IPS-20b (cell line): ENCODE data around the gene ENOX1.
"Not testable (repeated sequence)": the region's sequence is repeated elsewhere in the genome, so short reads cannot be mapped to it uniquely, and the experiment has no call there.

Experiments
- H3K27ac ChIP-seq: one replicate; pipeline ENCODE4 v1.5.1; 2013; ENCODE audit warnings: low read length
- H3K27me3 ChIP-seq: 2 replicates; pipeline ENCODE4 v1.6.1; 2013; ENCODE audit warnings: mild to moderate bottlenecking, low read length, inconsistent platforms; ENCODE audit not compliant: insufficient read depth
- H3K36me3 ChIP-seq: 2 replicates; pipeline ENCODE4 v1.6.1; 2013; ENCODE audit warnings: low read depth, mild to moderate bottlenecking, inconsistent platforms, low read length, moderate library complexity; ENCODE audit not compliant: insufficient read depth
- H3K4me1 ChIP-seq: 2 replicates; pipeline ENCODE4 v1.6.1; 2013; ENCODE audit warnings: mild to moderate bottlenecking, control low read depth, inconsistent platforms, low read length, moderate library complexity; ENCODE audit not compliant: insufficient read depth
- H3K4me3 ChIP-seq: 2 replicates; pipeline ENCODE4 v1.5.1; 2013; ENCODE audit warnings: mild to moderate bottlenecking, low read length, inconsistent platforms
- H3K9ac ChIP-seq: 2 replicates; pipeline ENCODE4 v1.6.1; 2013; ENCODE audit warnings: low read depth, mild to moderate bottlenecking, inconsistent platforms, low read length, moderate library complexity
- H3K9me3 ChIP-seq: 2 replicates; pipeline ENCODE4 v1.6.1; 2013; ENCODE audit warnings: mild to moderate bottlenecking, low read depth, low read length, inconsistent platforms; ENCODE audit not compliant: insufficient read depth

ENOX1 gene

DNA sequence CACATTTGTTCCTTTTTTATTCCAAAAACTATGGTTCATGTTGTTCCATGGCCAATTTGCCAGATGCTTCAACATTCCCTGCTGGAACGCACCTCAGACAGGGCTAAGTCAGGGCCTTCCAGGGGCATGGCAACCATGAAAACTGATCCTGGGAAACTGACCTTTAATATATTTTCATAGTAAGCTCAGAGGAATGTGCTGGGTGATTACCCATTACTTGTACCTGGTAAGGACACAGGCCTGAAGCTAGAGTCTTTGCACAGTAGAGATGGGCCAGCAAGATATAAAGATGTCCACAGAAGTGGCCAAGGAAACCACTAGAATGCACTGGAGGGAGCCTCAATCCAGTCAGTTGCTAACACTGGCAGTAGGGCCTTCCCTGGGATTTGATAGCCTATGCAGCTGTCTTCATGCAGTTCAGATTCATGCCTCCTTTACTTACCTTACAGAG lies 353.1 kb downstream of the ENOX1 start:
- Histone ChIP-seq H3K9ac (no peak overlapping the region), H3K36me3 (no peaks in the 10 kb centered on the region), H3K9me3 (no peaks in the 10 kb centered on the region), H3K27me3 (no peaks in the 10 kb centered on the region), H3K27ac (no peak overlapping the region), H3K4me3 (no peak overlapping the region), H3K4me1 (peaks cover 11% of the 10 kb centered on the region; the same call in 1 of the 2 replicates)

DNA sequence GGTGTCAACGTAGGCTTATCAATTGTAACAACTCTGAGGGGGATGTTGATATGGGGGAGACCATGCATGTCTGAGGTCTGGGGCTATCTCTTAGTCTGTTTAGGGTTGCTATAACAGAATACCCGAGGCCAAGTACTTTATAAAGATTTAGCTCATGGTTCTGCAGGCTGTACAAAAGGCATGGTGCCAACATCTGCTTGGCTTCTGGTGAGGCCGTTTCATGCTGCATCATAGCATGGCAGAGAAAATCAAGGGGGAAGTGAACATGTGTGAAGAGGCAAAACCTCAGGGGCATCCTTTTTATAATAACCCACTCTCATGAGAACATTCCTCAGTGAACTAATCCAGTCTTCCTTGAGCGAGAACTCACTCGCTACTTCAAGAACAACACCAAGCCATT lies 353.8 kb downstream of the ENOX1 start:
- Histone ChIP-seq H3K9ac (no peak overlapping the region), H3K27me3 (no peaks in the 10 kb centered on the region), H3K36me3 (no peaks in the 10 kb centered on the region), H3K27ac (no peak overlapping the region), H3K4me3 (no peak overlapping the region), H3K9me3 (no peaks in the 10 kb centered on the region), H3K4me1 (peaks cover 14% of the 10 kb centered on the region; the same call in 1 of the 2 replicates)

DNA sequence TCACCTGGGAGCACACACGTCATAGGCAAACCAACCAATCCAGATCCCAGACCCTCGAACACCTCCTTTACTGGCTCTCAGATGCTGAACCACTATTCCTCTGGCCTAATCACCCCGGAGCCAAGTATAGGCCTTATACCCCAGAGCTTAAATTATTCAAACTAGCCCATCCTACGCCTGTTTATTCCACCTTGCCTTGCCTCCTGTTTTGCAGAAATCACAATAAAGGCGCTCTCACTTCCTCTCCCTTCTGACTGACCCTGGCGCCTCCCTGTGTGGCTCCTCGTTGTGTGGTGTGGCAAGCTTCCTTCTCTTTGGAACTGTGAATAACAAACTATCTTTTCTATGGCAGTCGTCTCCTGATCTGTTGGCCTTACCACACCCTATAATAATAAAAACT lies 354.9 kb downstream of the ENOX1 start:
- Histone ChIP-seq H3K9me3 (no peaks in the 10 kb centered on the region), H3K27ac (no peak overlapping the region), H3K36me3 (no peaks in the 10 kb centered on the region), H3K4me1 (peaks cover 14% of the 10 kb centered on the region; the same call in 1 of the 2 replicates), H3K9ac (no peak overlapping the region), H3K27me3 (no peaks in the 10 kb centered on the region), H3K4me3 (no peak overlapping the region)

- no peaks in the 10 kb centered on the region for H3K27me3 ChIP-seq
- no peak overlapping the region for H3K9ac ChIP-seq
- H3K4me3 ChIP-seq = no peak overlapping the region
- no peak overlapping the region for H3K27ac ChIP-seq
- no peaks in the 10 kb centered on the region for H3K36me3 ChIP-seq
- no peaks in the 10 kb centered on the region for H3K9me3 ChIP-seq
- peaks cover 14% of the 10 kb centered on the region; the same call in 1 of the 2 replicates for H3K4me1 ChIP-seq
These were observed 355.5 kb downstream of the ENOX1 start for GRCh38 chr13:43431290-43431716.

DNA sequence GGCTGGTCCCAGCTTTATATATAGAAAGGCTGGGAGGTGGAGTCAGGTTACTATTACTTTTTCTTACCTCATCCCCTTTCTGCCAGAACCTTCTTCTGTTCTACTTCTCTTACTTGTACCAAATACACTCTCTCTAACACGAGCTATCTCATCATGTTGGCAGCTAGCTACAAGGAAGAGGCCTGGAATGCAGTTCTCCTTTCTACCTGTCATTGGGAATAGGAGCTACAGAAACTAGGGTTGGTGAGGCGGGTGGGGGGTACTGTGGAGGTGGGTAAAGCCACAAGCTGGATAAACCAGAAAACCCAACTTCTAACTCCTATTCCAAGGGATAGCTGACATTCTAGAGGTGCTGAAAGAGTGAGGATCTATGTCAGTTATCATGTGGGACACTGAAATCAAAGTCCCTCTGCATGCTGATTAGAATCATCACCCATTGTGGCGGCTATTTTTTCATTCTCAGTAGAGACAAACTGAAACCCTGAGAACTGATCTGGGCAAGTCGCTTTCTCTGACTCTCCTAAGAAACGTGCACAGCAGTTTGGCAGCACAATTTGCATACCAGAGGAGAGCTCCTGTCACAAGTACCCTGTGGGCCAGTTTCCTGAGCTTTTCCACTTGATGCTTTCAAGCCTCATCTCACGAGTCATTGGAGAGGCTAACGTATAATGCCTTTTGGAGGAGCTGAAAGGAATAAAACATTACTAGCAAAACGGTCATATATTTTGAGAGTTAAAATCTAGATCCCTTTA lies 358.1 kb downstream of the ENOX1 start:
- Histone ChIP-seq H3K27me3 (no peaks in the 10 kb centered on the region), H3K36me3 (no peaks in the 10 kb centered on the region), H3K4me1 (peaks cover 32% of the 10 kb centered on the region; the same call in 1 of the 2 replicates), H3K4me3 (no peak overlapping the region), H3K27ac (no peak overlapping the region), H3K9ac (no peak overlapping the region), H3K9me3 (no peaks in the 10 kb centered on the region)

DNA sequence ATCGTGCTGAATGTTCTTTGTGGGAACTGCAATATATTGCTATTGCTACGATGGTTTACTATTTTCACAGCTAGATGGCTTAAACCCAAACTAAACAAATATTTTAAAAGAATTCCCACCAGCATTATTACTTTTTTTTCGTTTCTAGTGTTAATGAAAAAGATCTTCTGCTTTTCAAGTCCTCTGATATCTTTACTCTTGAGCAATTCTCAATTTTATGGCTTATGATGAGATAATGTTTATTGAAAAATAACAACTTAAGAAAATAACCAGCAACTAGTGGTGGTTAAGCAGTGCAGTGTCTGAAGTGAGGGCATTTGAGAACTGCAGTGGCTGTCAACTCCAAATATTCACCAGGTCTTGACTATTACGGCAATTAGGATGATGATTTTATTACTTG lies 360.4 kb downstream of the ENOX1 start:
- no peak overlapping the region for H3K9ac ChIP-seq

DNA sequence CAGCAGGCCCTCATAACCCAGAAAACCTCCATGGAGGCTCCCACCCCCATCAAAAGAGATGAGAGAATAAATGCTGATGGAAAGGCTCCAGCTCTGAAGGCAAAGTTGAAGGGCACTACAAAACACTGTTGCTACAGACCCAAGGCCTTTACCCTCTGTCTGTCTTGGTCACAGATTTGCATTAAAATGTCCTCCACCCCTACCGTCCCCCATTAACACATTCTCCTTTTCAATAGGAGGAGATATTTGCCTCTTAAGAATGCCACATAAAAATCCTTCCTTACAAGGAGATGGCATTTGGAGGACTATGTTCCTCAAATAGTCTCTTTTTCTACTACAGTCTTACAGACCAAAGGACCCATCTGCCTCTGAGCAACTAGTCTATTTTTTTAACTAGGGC lies 361.5 kb downstream of the ENOX1 start:
- peaks cover 32% of the 10 kb centered on the region; the same call in 1 of the 2 replicates for H3K4me1 ChIP-seq
- no peaks in the 10 kb centered on the region for H3K9me3 ChIP-seq
- no peaks in the 10 kb centered on the region for H3K27me3 ChIP-seq
- H3K27ac ChIP-seq = peak overlapping the region; percentile 68
- H3K36me3 ChIP-seq = no peaks in the 10 kb centered on the region
- peak overlapping the region; percentile 29 for H3K4me3 ChIP-seq
- H3K9ac ChIP-seq = peak overlapping the region; percentile 19; the same call in 1 of the 2 replicates

More for the DNA sequence above, 360.4 kb downstream of the ENOX1 start:
- H3K27me3 ChIP-seq = no peaks in the 10 kb centered on the region
- no peak overlapping the region for H3K27ac ChIP-seq
- no peaks in the 10 kb centered on the region for H3K36me3 ChIP-seq
- no peaks in the 10 kb centered on the region for H3K9me3 ChIP-seq
- no peak overlapping the region for H3K4me3 ChIP-seq
- peaks cover 32% of the 10 kb centered on the region; the same call in 1 of the 2 replicates for H3K4me1 ChIP-seq

DNA sequence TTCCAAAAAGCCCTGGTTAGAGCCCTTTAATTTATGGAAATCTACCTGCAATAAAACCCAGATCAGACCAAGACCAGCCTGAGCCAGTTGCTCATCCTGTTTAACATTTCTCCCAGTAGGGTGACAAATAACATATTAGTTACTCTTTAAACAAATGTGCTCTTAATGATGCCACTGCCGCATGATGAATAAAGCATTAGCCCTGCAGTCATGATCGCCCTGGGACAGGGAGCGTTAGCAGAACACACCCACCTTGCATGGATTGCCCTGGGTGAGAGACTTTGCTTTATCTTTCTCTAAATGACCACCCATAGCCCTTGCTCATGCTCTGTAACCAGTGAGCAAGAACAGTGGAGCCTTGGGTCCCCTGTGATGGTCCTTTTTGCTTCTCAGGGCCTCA lies 362.4 kb downstream of the ENOX1 start:
- H3K9me3 ChIP-seq = no peaks in the 10 kb centered on the region
- no peaks in the 10 kb centered on the region for H3K27me3 ChIP-seq
- H3K27ac ChIP-seq = peak overlapping the region; percentile 68
- H3K9ac ChIP-seq = peak overlapping the region; percentile 19; the same call in 1 of the 2 replicates
- no peaks in the 10 kb centered on the region for H3K36me3 ChIP-seq
- no peak overlapping the region; the same call in 1 of the 2 replicates for H3K4me3 ChIP-seq
- peaks cover 26% of the 10 kb centered on the region; the same call in 1 of the 2 replicates for H3K4me1 ChIP-seq

DNA sequence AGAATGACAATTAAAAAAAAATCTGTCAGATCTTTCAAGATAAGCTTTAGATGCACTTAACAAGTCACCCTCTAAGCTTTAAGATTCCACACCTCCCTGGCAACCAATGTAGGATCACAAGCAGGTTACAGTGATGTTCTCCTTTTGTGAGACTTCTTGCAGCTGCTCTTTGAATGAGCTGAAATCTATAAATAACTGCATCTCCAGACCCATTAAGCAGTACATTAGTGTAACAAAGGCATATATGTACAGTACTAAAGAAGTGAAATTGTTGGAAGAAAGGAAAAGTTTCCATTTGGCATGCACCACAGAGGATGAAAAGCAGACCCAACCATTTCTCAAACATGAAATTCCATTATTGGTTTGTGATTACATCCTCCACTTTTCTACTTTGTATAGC lies 364.7 kb downstream of the ENOX1 start:
- Histone ChIP-seq H3K27me3 (no peaks in the 10 kb centered on the region), H3K9ac (no peak overlapping the region), H3K4me3 (no peak overlapping the region), H3K27ac (no peak overlapping the region), H3K9me3 (no peaks in the 10 kb centered on the region), H3K4me1 (peaks cover 17% of the 10 kb centered on the region; the same call in 1 of the 2 replicates), H3K36me3 (no peaks in the 10 kb centered on the region)

- not testable (repeated sequence) for H3K36me3 ChIP-seq, H3K4me3 ChIP-seq, H3K9ac ChIP-seq, H3K4me1 ChIP-seq, H3K27me3 ChIP-seq, H3K27ac ChIP-seq, H3K9me3 ChIP-seq
These were observed 369.9 kb downstream of the ENOX1 start for GRCh38 chr13:43416842-43417241.

DNA sequence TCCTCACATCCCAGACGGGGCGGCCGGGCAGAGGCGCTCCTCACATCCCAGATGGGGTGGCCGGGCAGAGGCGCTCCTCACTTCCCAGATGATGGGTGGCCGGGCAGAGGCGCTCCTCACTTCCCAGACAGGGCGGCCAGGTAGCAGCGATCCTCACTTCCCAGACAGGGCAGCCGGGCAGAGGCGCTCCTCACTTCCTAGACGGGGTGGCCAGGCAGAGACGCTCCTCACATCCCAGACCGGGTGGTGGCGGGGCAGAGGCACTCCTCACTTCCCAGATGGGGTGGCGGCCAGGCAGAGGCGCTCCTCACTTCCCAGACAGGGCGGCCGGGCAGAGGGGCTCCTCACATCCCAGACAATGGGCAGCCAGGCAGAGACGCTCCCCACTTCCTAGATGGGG lies 370.4 kb downstream of the ENOX1 start:
- not testable (repeated sequence) for H3K36me3 ChIP-seq, H3K4me1 ChIP-seq, H3K27me3 ChIP-seq, H3K27ac ChIP-seq, H3K9me3 ChIP-seq, H3K9ac ChIP-seq, H3K4me3 ChIP-seq

DNA sequence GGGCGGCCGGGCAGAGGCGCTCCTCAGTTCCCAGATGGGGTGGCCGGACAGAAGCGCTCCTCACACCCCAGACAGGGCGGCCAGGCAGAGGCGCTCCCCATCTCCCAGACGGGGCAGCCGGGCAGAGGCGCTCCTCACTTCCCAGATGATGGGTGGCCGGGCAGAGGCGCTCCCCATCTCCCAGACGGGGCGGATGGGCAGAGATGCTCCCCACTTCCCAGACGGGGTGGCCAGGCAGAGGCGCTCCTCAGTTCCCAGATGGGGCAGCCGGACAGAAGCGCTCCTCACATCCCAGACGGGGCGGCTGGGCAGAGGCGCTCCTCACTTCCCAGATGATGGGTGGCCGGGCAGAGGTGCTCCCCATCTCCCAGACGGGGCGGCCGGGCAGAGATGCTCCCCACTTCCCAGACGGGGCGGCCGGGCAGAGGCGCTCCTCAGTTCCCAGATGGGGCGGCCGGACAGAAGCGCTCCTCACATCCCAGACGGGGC lies 370.8 kb downstream of the ENOX1 start:
- not testable (repeated sequence) for H3K9me3 ChIP-seq, H3K4me1 ChIP-seq, H3K9ac ChIP-seq, H3K27ac ChIP-seq, H3K36me3 ChIP-seq, H3K4me3 ChIP-seq, H3K27me3 ChIP-seq
